ENCODE data around the gene KRTAP16-1. TPM values are rescaled to one million over a fixed set of nuclear protein-coding genes. Genes with fewer than 3 reads are reported as not detected.
"Not testable (repeated sequence)": the region's sequence is repeated elsewhere in the genome, so short reads cannot be mapped to it uniquely, and the experiment has no call there.

The KRTAP16-1 gene
- total RNA-seq: not detected

DNA sequence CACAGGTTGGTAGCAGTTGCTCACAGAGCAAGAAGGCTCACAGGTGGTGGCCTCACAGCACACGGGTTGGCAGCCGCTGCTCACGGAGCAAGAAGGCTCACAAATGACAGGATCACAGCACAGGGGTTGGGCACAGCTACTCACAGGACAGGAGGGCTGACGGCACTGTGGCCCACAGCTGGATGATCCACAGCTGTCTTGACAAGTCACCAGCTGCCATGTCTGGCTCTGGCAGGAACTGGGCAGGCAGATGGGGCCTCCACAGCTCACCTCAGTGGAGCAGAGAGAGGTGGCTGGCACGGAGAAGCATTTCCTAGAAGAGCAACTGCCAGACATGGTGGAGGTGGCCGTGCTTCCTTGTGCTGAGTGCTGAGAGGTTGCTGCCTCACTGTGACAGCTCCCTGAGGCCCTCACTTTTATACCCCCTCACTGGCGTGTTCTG, at the start of gene KRTAP16-1:
KRTAP16-1 (minus strand) TSS at position 392 of the 442 bp plus-strand sequence; CDS start at position 336, 56 bp downstream.
- Mint-ChIP-seq H3K4me1 (peaks cover 52% of the 10 kb centered on the region), H3K36me3 (ENCODE audit: low read depth) (no peaks in the 10 kb centered on the region), H3K9me3 (ENCODE audit: low read depth) (no peaks in the 10 kb centered on the region), H3K27me3 (no peaks in the 10 kb centered on the region), H3K27ac (peak within 1 kb of the TSS; percentile 83), H3K4me3 (peak within 1 kb of the TSS; percentile 47)
- intact Hi-C loops (cut with DNase I, micrococcal nuclease): no loop called here
- ATAC-seq (peak; percentile 71), DNase-seq (peak; percentile 64)
- CTCF ChIA-PET: interaction anchor here (0.5 to 2.9 kb wide), 6 partner anchors 13 to 380 kb away, joined by 3 to 24 read pairs (median 4); no protein-coding TSS in a partner anchor
- POLR2A ChIA-PET: interaction anchor here (1.0 kb wide), 1 partner anchor 14 kb away, joined by 5 read pairs; no protein-coding TSS in a partner anchor

DNA sequence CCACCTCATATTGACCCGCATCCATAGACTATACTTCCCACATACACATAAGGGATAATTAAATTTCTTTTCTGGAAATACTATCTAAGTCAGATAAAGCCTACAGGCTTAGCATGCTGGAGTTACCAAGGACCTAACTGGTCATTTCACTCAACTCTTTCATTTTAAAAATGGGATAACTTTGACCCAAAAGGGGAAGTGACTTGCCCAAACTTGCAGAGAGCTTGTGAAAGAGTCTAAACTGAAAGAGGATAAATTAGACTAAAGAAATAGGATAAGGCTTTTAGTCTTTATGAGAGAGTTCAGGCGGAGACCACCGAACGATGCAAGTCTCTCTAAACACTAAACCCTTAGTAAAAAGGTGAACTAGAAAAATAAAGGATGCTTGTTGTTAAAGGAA, 45.4 kb upstream of the KRTAP16-1 start:
- DNase-seq (no peak), ATAC-seq (no peak)
- no peaks in the 10 kb centered on the region for H3K36me3 Mint-ChIP-seq (ENCODE audit: low read depth)
- no peak overlapping the region for H3K4me3 Mint-ChIP-seq
- ChIA-PET POLR2A (no interaction called here), CTCF (interaction anchor here (0.6 to 0.7 kb wide), 2 partner anchors 9 to 296 kb away, joined by 3 read pairs; no protein-coding TSS in a partner anchor)
- intact Hi-C loops (cut with DNase I, micrococcal nuclease): no loop called here
- H3K27me3 Mint-ChIP-seq: no peaks in the 10 kb centered on the region
- H3K4me1 Mint-ChIP-seq: peaks cover 5% of the 10 kb centered on the region
- H3K27ac Mint-ChIP-seq: no peak overlapping the region
- peaks cover 1% of the 10 kb centered on the region for H3K9me3 Mint-ChIP-seq (ENCODE audit: low read depth)

- Mint-ChIP-seq H3K36me3 (ENCODE audit: low read depth) (no peaks in the 10 kb centered on the region), H3K9me3 (ENCODE audit: low read depth) (peaks cover 1% of the 10 kb centered on the region), H3K4me1 (peaks cover 5% of the 10 kb centered on the region), H3K27me3 (no peaks in the 10 kb centered on the region), H3K27ac (no peak overlapping the region), H3K4me3 (no peak overlapping the region)
- DNase-seq (no peak), ATAC-seq (no peak)
- intact Hi-C loops (cut with DNase I, micrococcal nuclease): no loop called here
- CTCF ChIA-PET: no interaction called here
- POLR2A ChIA-PET: no interaction called here
These were observed 43.7 kb upstream of the KRTAP16-1 start for GRCh38 chr17:41352597-41353366.

- ChIA-PET CTCF (interaction anchor here (3.0 kb wide), 1 partner anchor 20 kb away, joined by 22 read pairs; the partner anchor contains the start of gene KRT33B), POLR2A (no interaction called here)
- H3K4me3 Mint-ChIP-seq: no peak overlapping the region
- no peak overlapping the region for H3K27ac Mint-ChIP-seq
- intact Hi-C loops (cut with DNase I, micrococcal nuclease): no loop called here
- ATAC-seq (no peak), DNase-seq (no peak)
- H3K36me3 Mint-ChIP-seq (ENCODE audit: low read depth): no peaks in the 10 kb centered on the region
- no peaks in the 10 kb centered on the region for H3K9me3 Mint-ChIP-seq (ENCODE audit: low read depth)
- H3K27me3 Mint-ChIP-seq: no peaks in the 10 kb centered on the region
- peaks cover 5% of the 10 kb centered on the region for H3K4me1 Mint-ChIP-seq
These were observed 42.1 kb upstream of the KRTAP16-1 start for GRCh38 chr17:41351177-41351576.

GRCh38 chr17:41350381-41350878, 41.3 kb upstream of the KRTAP16-1 start, which contains the start of gene KRT33A:
TSS of gene KRT33A (minus strand) at chr17:41350828. CDS start at chr17:41350767, 61 bp downstream.
- not testable (repeated sequence) for DNase-seq; H3K36me3 Mint-ChIP-seq (ENCODE audit: low read depth); H3K4me1 Mint-ChIP-seq; H3K27ac Mint-ChIP-seq; ATAC-seq; H3K27me3 Mint-ChIP-seq; H3K4me3 Mint-ChIP-seq; H3K9me3 Mint-ChIP-seq (ENCODE audit: low read depth)
- ChIA-PET CTCF (interaction anchor here (1.3 to 3.0 kb wide), 2 partner anchors 20 to 441 kb away, joined by 3 to 22 read pairs; partner anchors contain the start of gene KRT33B), POLR2A (interaction anchor here (1.1 kb wide), 1 partner anchor 21 kb away, joined by 3 read pairs; no protein-coding TSS in a partner anchor)
- intact Hi-C loops (cut with DNase I, micrococcal nuclease): loop anchor here in 1 of 2 experiments (1.0 kb wide), 1 partner anchor 20 kb away; no protein-coding TSS in a partner anchor

- CTCF ChIA-PET: interaction anchor here (0.6 to 3.0 kb wide), 6 partner anchors 7 to 160 kb away, joined by 3 to 22 read pairs (median 3); partner anchors contain the start of gene KRT33B
- DNase-seq (no peak), ATAC-seq (no peak)
- no peaks in the 10 kb centered on the region for H3K27me3 Mint-ChIP-seq
- H3K4me3 Mint-ChIP-seq: no peak overlapping the region
- POLR2A ChIA-PET: no interaction called here
- peaks cover 4% of the 10 kb centered on the region for H3K9me3 Mint-ChIP-seq (ENCODE audit: low read depth)
- peaks cover 10% of the 10 kb centered on the region for H3K4me1 Mint-ChIP-seq
- peaks cover 4% of the 10 kb centered on the region for H3K36me3 Mint-ChIP-seq (ENCODE audit: low read depth)
- intact Hi-C loops (cut with DNase I, micrococcal nuclease): loop anchor here in 1 of 2 experiments (10.0 kb wide), 1 partner anchor 317 kb away; no protein-coding TSS in a partner anchor
- no peak overlapping the region for H3K27ac Mint-ChIP-seq
These were observed 39.0 kb upstream of the KRTAP16-1 start for GRCh38 chr17:41347869-41348760.

DNA sequence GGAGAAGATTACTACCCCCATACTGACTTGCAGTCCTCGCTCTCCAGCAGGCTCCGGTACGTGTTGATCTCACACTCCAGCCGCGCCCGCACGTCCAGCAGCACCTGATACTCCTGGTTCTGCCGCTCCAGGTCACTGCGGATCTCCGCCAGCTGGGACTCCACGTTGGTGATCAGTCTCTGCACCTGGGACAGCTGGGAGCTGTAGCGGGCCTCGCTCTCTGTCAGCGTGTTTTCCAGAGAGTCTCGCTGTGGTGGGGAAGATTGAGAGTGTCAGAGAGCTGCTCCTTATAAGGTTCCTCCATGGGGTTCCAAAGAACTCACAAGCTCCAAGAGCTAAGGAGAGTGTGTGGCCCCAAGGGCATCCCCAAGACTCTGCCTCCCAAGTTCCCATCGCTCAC, 37.3 kb upstream of the KRTAP16-1 start:
- ATAC-seq; POLR2A ChIA-PET; H3K27me3 Mint-ChIP-seq; H3K36me3 Mint-ChIP-seq (ENCODE audit: low read depth); H3K27ac Mint-ChIP-seq; H3K9me3 Mint-ChIP-seq (ENCODE audit: low read depth); H3K4me3 Mint-ChIP-seq; DNase-seq: not testable (repeated sequence)
- CTCF ChIA-PET: interaction anchor here (0.6 to 1.1 kb wide), 2 partner anchors 8 to 12 kb away, joined by 3 to 4 read pairs; no protein-coding TSS in a partner anchor
- peaks cover 20% of the 10 kb centered on the region for H3K4me1 Mint-ChIP-seq
- intact Hi-C loops (cut with DNase I, micrococcal nuclease): loop anchor here in 1 of 2 experiments (10.0 kb wide), 1 partner anchor 318 kb away; no protein-coding TSS in a partner anchor

DNA sequence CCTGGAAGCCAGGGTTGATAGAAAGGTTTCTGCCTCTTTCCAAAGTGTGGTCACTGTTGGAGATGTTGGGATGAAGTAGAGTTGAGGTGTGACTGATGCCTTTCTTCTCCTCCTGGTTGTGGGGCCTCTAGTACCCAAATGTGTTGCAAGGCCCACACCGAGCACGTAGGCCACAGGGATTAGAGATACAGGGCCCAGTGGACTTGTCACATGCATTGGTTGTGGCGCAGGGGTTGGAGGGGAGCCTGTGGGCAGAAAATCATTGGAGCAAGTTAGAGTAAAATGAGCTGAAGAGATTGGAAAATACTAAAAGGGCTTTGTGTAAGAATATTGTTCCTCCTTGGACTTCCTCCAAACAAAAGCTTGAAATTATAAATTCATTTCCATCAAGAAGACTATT, 36.9 kb upstream of the KRTAP16-1 start:
- Mint-ChIP-seq H3K4me3 (no peak overlapping the region), H3K27ac (no peak overlapping the region), H3K9me3 (ENCODE audit: low read depth) (peaks cover 7% of the 10 kb centered on the region), H3K36me3 (ENCODE audit: low read depth) (peaks cover 9% of the 10 kb centered on the region), H3K4me1 (peaks cover 24% of the 10 kb centered on the region), H3K27me3 (no peaks in the 10 kb centered on the region)
- CTCF ChIA-PET: interaction anchor here (0.6 to 1.1 kb wide), 3 partner anchors 8 to 14 kb away, joined by 3 to 4 read pairs (median 3); no protein-coding TSS in a partner anchor
- POLR2A ChIA-PET: no interaction called here
- intact Hi-C loops (cut with DNase I, micrococcal nuclease): loop anchor here in 1 of 2 experiments (10.0 kb wide), 1 partner anchor 319 kb away; no protein-coding TSS in a partner anchor
- DNase-seq (no peak), ATAC-seq (no peak)

DNA sequence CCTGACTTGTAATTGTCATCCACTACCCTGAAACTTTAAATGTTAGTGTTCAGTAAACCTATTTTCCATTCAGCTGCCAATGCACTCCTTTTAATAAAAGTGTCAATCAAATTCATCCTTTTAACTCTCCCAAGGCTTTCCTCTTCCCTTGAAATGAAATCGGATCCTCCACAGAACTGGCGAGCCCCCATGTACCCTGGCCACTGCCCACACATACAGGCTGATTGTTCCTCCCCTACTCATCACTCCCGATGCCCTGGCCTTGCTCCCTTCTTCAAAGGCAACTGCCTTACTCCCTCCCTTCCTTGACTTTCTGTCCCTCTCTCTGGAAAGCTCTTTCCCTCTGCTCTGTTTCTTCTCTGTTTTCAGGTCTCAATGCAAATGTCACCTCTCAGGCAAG, 33.9 kb upstream of the KRTAP16-1 start:
- peaks cover 4% of the 10 kb centered on the region for H3K27me3 Mint-ChIP-seq
- H3K27ac Mint-ChIP-seq: no peak overlapping the region
- ChIA-PET CTCF (interaction anchor here (3.4 kb wide), 1 partner anchor 61 kb away, joined by 8 read pairs; no protein-coding TSS in a partner anchor), POLR2A (no interaction called here)
- H3K4me3 Mint-ChIP-seq: no peak overlapping the region
- intact Hi-C loops (cut with DNase I, micrococcal nuclease): loop anchor here in 1 of 2 experiments (10.0 kb wide), 1 partner anchor 322 kb away; no protein-coding TSS in a partner anchor
- ATAC-seq (no peak), DNase-seq (no peak)
- H3K4me1 Mint-ChIP-seq: peaks cover 52% of the 10 kb centered on the region
- peaks cover 9% of the 10 kb centered on the region for H3K36me3 Mint-ChIP-seq (ENCODE audit: low read depth)
- H3K9me3 Mint-ChIP-seq (ENCODE audit: low read depth): peaks cover 7% of the 10 kb centered on the region

- DNase-seq: peak; percentile 76
- Mint-ChIP-seq H3K4me1 (peaks cover 57% of the 10 kb centered on the region), H3K27me3 (peaks cover 4% of the 10 kb centered on the region), H3K9me3 (ENCODE audit: low read depth) (peaks cover 7% of the 10 kb centered on the region), H3K27ac (peak overlapping the region; percentile 74), H3K4me3 (no peak overlapping the region), H3K36me3 (ENCODE audit: low read depth) (peaks cover 9% of the 10 kb centered on the region)
- ChIA-PET CTCF (interaction anchor here (0.7 to 3.4 kb wide), 8 partner anchors 8 to 522 kb away, joined by 3 to 8 read pairs (median 3); partner anchors contain the start of gene KRTAP16-1), POLR2A (interaction anchor here (0.6 kb wide), 1 partner anchor 337 kb away, joined by 3 read pairs; no protein-coding TSS in a partner anchor)
- intact Hi-C loops (cut with DNase I, micrococcal nuclease): loop anchor here (1.0 to 10.0 kb wide), 3 partner anchors 62 to 326 kb away; no protein-coding TSS in a partner anchor
- ATAC-seq: peak; percentile 75
These were observed 32.1 kb upstream of the KRTAP16-1 start for GRCh38 chr17:41340934-41341861.
